ENCODE measurements around the gene RBMXL2. TPM values are rescaled to one million over a fixed set of nuclear protein-coding genes. Genes with fewer than 3 reads are reported as not detected.

The RBMXL2 gene
- total and polyA plus RNA-seq, 2 experiments from 2014 or later: 0.07 to 0.54 TPM

DNA sequence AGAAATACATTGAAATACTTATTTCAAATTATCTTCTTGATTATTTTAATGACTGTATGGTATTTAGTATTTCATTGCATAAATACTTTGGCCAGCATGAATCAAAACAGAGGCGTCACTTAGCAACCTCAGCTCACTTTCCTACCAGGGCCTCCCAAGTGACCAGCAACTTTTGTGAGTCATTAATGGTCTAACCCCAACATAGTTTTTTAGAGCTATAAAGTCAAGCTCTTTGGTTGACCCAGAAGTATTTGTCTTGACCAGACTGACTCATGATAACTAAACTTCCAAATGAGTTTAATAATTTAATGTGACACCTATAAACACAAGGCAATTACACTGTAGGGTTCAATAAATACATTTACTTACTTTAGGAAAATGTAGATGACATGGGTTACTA, 27.9 kb upstream of the RBMXL2 start:
- DNase-seq (ENCODE audit: low read depth in 1 of 2, low spot score in 1 of 2): peak in 1 of 2 donors; percentile 47
- Histone ChIP-seq H3K4me3 (no peak overlapping the region), H3K4me1 (ENCODE audit: low read depth) (peaks cover 3% of the 10 kb centered on the region), H3K27me3 (no peaks in the 10 kb centered on the region), H3K27ac (no peak overlapping the region), H3K9me3 (ENCODE audit: low read depth) (no peaks in the 10 kb centered on the region), H3K36me3 (no peaks in the 10 kb centered on the region)
- TF ChIP-seq CTCF (IDR thresholded peaks at IDR 0.05; ENCODE audit: low read depth, low read length): no peak

DNA sequence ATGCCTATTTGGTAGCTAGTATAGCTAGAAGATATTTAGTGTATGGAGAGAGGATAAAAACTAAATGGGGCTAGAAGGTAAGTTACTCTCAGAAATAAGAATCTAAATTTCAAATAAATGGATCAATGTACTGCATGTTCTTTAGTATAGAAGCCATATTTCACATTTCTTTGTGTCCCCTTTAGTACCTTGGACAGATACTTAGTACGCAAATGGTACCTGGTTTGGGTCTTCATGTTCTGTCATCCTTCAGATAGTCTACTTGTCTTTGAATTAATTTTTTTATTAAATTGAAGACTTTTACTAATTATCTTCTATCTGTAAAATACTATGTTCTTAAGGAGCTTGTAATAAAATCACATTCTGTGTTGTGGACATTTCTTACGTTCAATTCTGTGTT, 26.3 kb upstream of the RBMXL2 start:
- no peak for DNase-seq (ENCODE audit: low read depth in 1 of 2, low spot score in 1 of 2)
- H3K4me3 ChIP-seq: no peak overlapping the region
- no peak for TF ChIP-seq CTCF (IDR thresholded peaks at IDR 0.05; ENCODE audit: low read depth, low read length)
- no peak overlapping the region for H3K27ac ChIP-seq
- H3K36me3 ChIP-seq: no peaks in the 10 kb centered on the region
- H3K9me3 ChIP-seq (ENCODE audit: low read depth): no peaks in the 10 kb centered on the region
- peaks cover 3% of the 10 kb centered on the region for H3K4me1 ChIP-seq (ENCODE audit: low read depth)
- no peaks in the 10 kb centered on the region for H3K27me3 ChIP-seq

- Histone ChIP-seq H3K4me3 (no peak overlapping the region), H3K4me1 (ENCODE audit: low read depth) (peaks cover 3% of the 10 kb centered on the region), H3K36me3 (no peaks in the 10 kb centered on the region), H3K9me3 (ENCODE audit: low read depth) (no peaks in the 10 kb centered on the region), H3K27ac (no peak overlapping the region), H3K27me3 (no peaks in the 10 kb centered on the region)
- no peak for DNase-seq (ENCODE audit: low read depth in 1 of 2, low spot score in 1 of 2)
- no peak for TF ChIP-seq CTCF (IDR thresholded peaks at IDR 0.05; ENCODE audit: low read depth, low read length)
Measured at GRCh38 chr11:7072401-7073028, 16.3 kb upstream of the RBMXL2 start.

DNA sequence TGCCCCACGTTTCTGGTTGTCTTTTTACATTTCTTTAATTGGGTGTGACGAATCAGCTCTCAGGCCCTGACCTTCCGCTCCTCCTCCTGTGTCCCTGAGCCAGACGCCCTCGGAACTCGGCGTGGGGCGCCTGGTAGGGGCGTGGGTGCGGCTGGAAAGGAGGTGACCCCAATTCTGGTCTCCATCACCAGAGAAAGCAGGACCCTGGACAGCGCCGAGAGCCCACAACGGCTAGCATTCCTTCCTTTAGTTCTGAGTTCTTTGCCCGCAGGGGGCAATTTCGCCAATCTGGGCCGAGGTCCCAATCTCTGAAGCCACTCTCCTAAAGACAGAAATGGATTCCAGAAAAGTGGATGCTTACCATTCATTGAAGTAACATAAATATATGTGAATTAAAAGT, 11.7 kb upstream of the RBMXL2 start:
- H3K27me3 ChIP-seq: no peaks in the 10 kb centered on the region
- peak in 1 of 2 donors; percentile 55 for DNase-seq (ENCODE audit: low read depth in 1 of 2, low spot score in 1 of 2)
- no peaks in the 10 kb centered on the region for H3K9me3 ChIP-seq (ENCODE audit: low read depth)
- peaks cover 3% of the 10 kb centered on the region for H3K4me1 ChIP-seq (ENCODE audit: low read depth)
- no peak overlapping the region for H3K4me3 ChIP-seq
- H3K27ac ChIP-seq: no peak overlapping the region
- TF ChIP-seq CTCF (IDR thresholded peaks at IDR 0.05; ENCODE audit: low read depth, low read length): no peak
- H3K36me3 ChIP-seq: no peaks in the 10 kb centered on the region

DNA sequence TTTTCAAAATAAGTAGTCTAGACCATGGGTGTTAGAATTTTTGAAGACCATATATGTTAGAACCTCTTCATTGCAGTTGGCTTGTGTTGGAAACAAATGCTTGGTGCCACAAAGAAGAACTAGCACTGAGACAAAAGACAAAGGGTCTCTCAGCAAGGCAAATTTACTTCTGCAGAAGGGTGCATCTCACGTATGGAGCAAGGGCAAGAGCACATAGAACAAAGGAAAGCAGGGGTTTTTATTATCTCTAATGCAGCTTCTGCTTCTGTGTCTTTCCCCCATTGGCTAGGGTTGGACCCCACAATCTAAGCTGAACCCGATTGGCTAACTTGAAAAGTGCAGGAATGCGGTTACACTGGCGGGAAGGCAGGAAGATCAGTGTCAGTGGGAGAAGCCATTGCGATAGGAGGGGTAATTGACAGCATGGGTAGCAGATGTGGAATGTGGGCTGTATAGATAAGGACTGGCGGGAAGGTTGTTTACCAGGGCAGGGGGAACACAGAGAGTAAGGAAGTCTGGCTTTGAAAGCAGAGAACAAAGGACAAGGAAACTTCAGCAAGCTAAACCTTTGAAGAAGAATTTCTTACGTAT, 9.2 kb upstream of the RBMXL2 start:
- H3K27ac ChIP-seq: no peak overlapping the region
- no peak overlapping the region for H3K4me3 ChIP-seq
- no peaks in the 10 kb centered on the region for H3K4me1 ChIP-seq (ENCODE audit: low read depth)
- H3K9me3 ChIP-seq (ENCODE audit: low read depth): no peaks in the 10 kb centered on the region
- no peaks in the 10 kb centered on the region for H3K36me3 ChIP-seq
- no peak for DNase-seq (ENCODE audit: low read depth in 1 of 2, low spot score in 1 of 2)
- no peaks in the 10 kb centered on the region for H3K27me3 ChIP-seq
- TF ChIP-seq CTCF (IDR thresholded peaks at IDR 0.05; ENCODE audit: low read depth, low read length): no peak
